Renal cortex interstitium (tissue), 11 donors: ENCODE measurements around the gene MTMR2. TPM values are rescaled to one million over a fixed set of nuclear protein-coding genes. Genes with fewer than 3 reads are reported as not detected.
"Not testable (repeated sequence)": the region's sequence is repeated elsewhere in the genome, so short reads cannot be mapped to it uniquely, and the experiment has no call there.

Experiments used
- DNase-seq, 11 donors: peaks; one replicate each; pipeline ENCODE4 v3.0.0-alpha.2; 2013; ENCODE audit warnings: low read depth in 9 of 11, low spot score in 4 of 11; ENCODE audit errors: extremely low read depth in 1 of 11
- polyA plus RNA-seq, 3 donors: library from polyadenylated mRNA; unstranded; fragments of 120-200 nt; gene quantifications; one replicate each; pipeline ENCODE4 v1.2.1, GENCODE V29; 2013; ENCODE audit not compliant: insufficient read length in 3 of 3

Gene MTMR2
- polyA plus RNA-seq, 3 donors, result 53.2 to 62.3 (median 57.2) TPM

GRCh38 chr11:95895815-95896214 is 28.1 kb downstream of the MTMR2 start:
- DNase-seq, result no peak

GRCh38 chr11:95892892-95893570 is 30.9 kb downstream of the MTMR2 start:
- peak in 1 of 11 donors; percentile 27 for DNase-seq

- DNase-seq, result no peak
Measured at GRCh38 chr11:95892492-95892891, 31.4 kb downstream of the MTMR2 start.

GRCh38 chr11:95891423-95892170 is 32.3 kb downstream of the MTMR2 start:
- no peak for DNase-seq

- DNase-seq, result no peak
Measured at GRCh38 chr11:95888852-95889251, 35.1 kb downstream of the MTMR2 start.

- no peak for DNase-seq
Measured at GRCh38 chr11:95888439-95888838, 35.5 kb downstream of the MTMR2 start.

- DNase-seq, result no peak
Measured at GRCh38 chr11:95886462-95886861, 37.4 kb downstream of the MTMR2 start.

- DNase-seq, result no peak
Measured at GRCh38 chr11:95884802-95885201, 39.1 kb downstream of the MTMR2 start.

GRCh38 chr11:95884376-95884775 is 39.5 kb downstream of the MTMR2 start:
- DNase-seq, result no peak

- no peak for DNase-seq
Measured at GRCh38 chr11:95883381-95883780, 40.5 kb downstream of the MTMR2 start.

GRCh38 chr11:95877291-95877690 is 46.6 kb downstream of the MTMR2 start:
- DNase-seq, result no peak

- not testable (repeated sequence) for DNase-seq
Measured at GRCh38 chr11:95870877-95871276, 53.0 kb downstream of the MTMR2 start.

- DNase-seq, result no peak
Measured at GRCh38 chr11:95867105-95867504, 56.8 kb downstream of the MTMR2 start.

GRCh38 chr11:95863486-95864140 is 60.3 kb downstream of the MTMR2 start:
- no peak for DNase-seq

- not testable (repeated sequence) for DNase-seq
Measured at GRCh38 chr11:95860024-95860423, 63.9 kb downstream of the MTMR2 start.

GRCh38 chr11:95854362-95854761 is 69.5 kb downstream of the MTMR2 start:
- DNase-seq, result not testable (repeated sequence)

GRCh38 chr11:95853862-95854261 is 70.0 kb downstream of the MTMR2 start:
- no peak for DNase-seq

GRCh38 chr11:95853138-95853537 is 70.8 kb downstream of the MTMR2 start:
- DNase-seq, result no peak

- no peak for DNase-seq
Measured at GRCh38 chr11:95850137-95850536, 73.8 kb downstream of the MTMR2 start.
